Endothelial cell of umbilical vein (primary cell): ENCODE results near the gene ENPEP. TPM values are rescaled to one million over a fixed set of nuclear protein-coding genes. Genes with fewer than 3 reads are reported as not detected.

Source experiments
- BruUV-seq: library from RNA; stranded (reverse); fragments of 400-500 nt; replicated peaks from 2 replicates; lab custom pipeline; 2021; lab: Mats Ljungman, UMichigan
- CTCF ChIA-PET: fragments of 300-600, 350-600 bp; sonication (Branson Sonifier 250); formaldehyde crosslinking; loops from one replicate; lab custom pipeline; 2021; ENCODE audit warnings: antibody characterized with exemption, inconsistent platforms; lab: Charles Lee
- POLR2A ChIA-PET: fragments of 300-600, 350-600 bp; sonication (Branson Sonifier 250); formaldehyde crosslinking; loops from one replicate; lab custom pipeline; 2021; ENCODE audit warnings: antibody characterized with exemption, inconsistent platforms; lab: Charles Lee
- DNase-seq: peaks from one replicate; pipeline ENCODE4 v3.0.0-alpha.2; 2011; ENCODE audit warnings: low read depth, low spot score
- FAIRE-seq: peaks from 2 replicates; lab custom pipeline; 2011; peaks lifted over from hg19 to GRCh38; lab: Jason Lieb, UNC
- H2AFZ ChIP-seq: 2 replicates; pipeline ENCODE4 v1.6.0; 2012; ENCODE audit warnings: low read depth, low read length, control low read depth, inconsistent platforms
- H3K27ac ChIP-seq: 2 replicates; pipeline ENCODE4 v1.5.1; 2011; ENCODE audit warnings: low read depth, mild to moderate bottlenecking, control low read depth, low read length, moderate library complexity; ENCODE audit not compliant: insufficient read depth
- H3K27me3 ChIP-seq, 2 experiments: 2 replicates each; pipeline versions ENCODE4 v1.6.0 to v1.6.1; 2011; ENCODE audit warnings: low read length in 2 of 2, mixed read lengths in 1 of 2; ENCODE audit not compliant: control insufficient read depth in 2 of 2, insufficient read depth in 2 of 2
- H3K36me3 ChIP-seq, 2 experiments: 2 replicates in 1 of 2; 3 replicates in 1 of 2; pipeline ENCODE4 v1.5.1; 2011; ENCODE audit warnings: low read length in 2 of 2, mild to moderate bottlenecking in 1 of 2, moderate library complexity in 1 of 2; ENCODE audit not compliant: control insufficient read depth in 2 of 2, insufficient read depth in 2 of 2; ENCODE audit errors: extremely low read depth in 1 of 2
- H3K4me1 ChIP-seq: 3 replicates; pipeline ENCODE4 v1.5.1; 2011; ENCODE audit warnings: mild to moderate bottlenecking, low read length; ENCODE audit not compliant: control insufficient read depth, insufficient read depth; ENCODE audit errors: extremely low read depth
- H3K4me2 ChIP-seq: 2 replicates; pipeline ENCODE4 v1.6.1; 2011; ENCODE audit warnings: low read length, control low read depth, mixed read lengths; ENCODE audit not compliant: insufficient read depth
- H3K4me3 ChIP-seq, 3 experiments: fragments of 200-600 bp in 1 of 3; sonication (generic), shearing (Covaris generic) in 1 of 3; replicated peaks in 1 of 3; 2 replicates each; pipeline ENCODE4 v1.5.1; 2011 to 2016; ENCODE audit warnings: control low read depth in 3 of 3, low read length in 3 of 3, mild to moderate bottlenecking in 2 of 3, inconsistent platforms in 1 of 3, low read depth in 1 of 3, moderate library complexity in 1 of 3; ENCODE audit not compliant: insufficient read depth in 1 of 3
- H3K79me2 ChIP-seq: 2 replicates; pipeline ENCODE4 v1.6.0; 2012; ENCODE audit warnings: low read length, inconsistent platforms; ENCODE audit not compliant: control insufficient read depth, insufficient read depth
- H3K9ac ChIP-seq: replicated peaks from 2 replicates; pipeline ENCODE3; 2011; ENCODE audit warnings: low read length, control low read depth; ENCODE audit not compliant: insufficient read depth; ENCODE audit errors: extremely low read depth
- H3K9me1 ChIP-seq: replicated peaks from 3 replicates; pipeline ENCODE4 v1.6.0; 2011; ENCODE audit warnings: mild to moderate bottlenecking, low read length; ENCODE audit not compliant: control insufficient read depth, insufficient read depth; ENCODE audit errors: extremely low read depth
- H3K9me3 ChIP-seq: replicated peaks from 2 replicates; pipeline ENCODE4 v1.5.1; 2012; ENCODE audit warnings: low read length, inconsistent platforms; ENCODE audit not compliant: control insufficient read depth, insufficient read depth
- H4K20me1 ChIP-seq: replicated peaks from 2 replicates; pipeline ENCODE3; 2011; ENCODE audit warnings: mild to moderate bottlenecking, low read length; ENCODE audit not compliant: control insufficient read depth, insufficient read depth; ENCODE audit errors: extremely low read depth
- EZH2 ChIP-seq: IDR thresholded peaks from 2 replicates; pipeline ENCODE4 v1.6.1; 2012; ENCODE audit warnings: borderline replicate concordance, low read depth, mild to moderate bottlenecking, moderate library complexity, low read length, inconsistent platforms; ENCODE audit not compliant: severe bottlenecking
- FOS ChIP-seq: IDR thresholded peaks from 2 replicates; pipeline ENCODE4 v1.6.1; 2011; ENCODE audit warnings: mild to moderate bottlenecking, low read length, moderate library complexity, borderline replicate concordance; ENCODE audit not compliant: insufficient read depth
- GATA2 ChIP-seq: IDR thresholded peaks from 2 replicates; pipeline ENCODE4 v1.7.0; 2011; ENCODE audit warnings: low read depth, mild to moderate bottlenecking, moderate library complexity, mixed read lengths, low read length; ENCODE audit not compliant: insufficient read length, insufficient read depth
- JUN ChIP-seq: IDR thresholded peaks from 2 replicates; pipeline ENCODE4 v1.6.1; 2011; ENCODE audit warnings: borderline replicate concordance, low read depth; ENCODE audit not compliant: insufficient read length, insufficient read depth
- MYC ChIP-seq: IDR thresholded peaks from one replicate; pipeline ENCODE4 v1.6.1; 2011; ENCODE audit warnings: mild to moderate bottlenecking, low read depth, low read length
- POLR2A ChIP-seq: IDR thresholded peaks from 2 replicates; pipeline ENCODE4 v1.6.1; 2012; ENCODE audit warnings: low read depth, mild to moderate bottlenecking, control low read depth, low read length
- POLR2AphosphoS5 ChIP-seq: IDR thresholded peaks from 2 replicates; pipeline ENCODE4 v1.6.1; 2012; ENCODE audit warnings: low read depth, mild to moderate bottlenecking, control low read depth, low read length, moderate library complexity; ENCODE audit not compliant: insufficient read depth
- dilution Hi-C: fragments of 300-500 bp; cut with MboI; formaldehyde crosslinking; loops from one replicate; pipeline ENCODE4 v1.15.0; 2019; ENCODE audit warnings: low sequenced_read_pairs; ENCODE audit not compliant: extremely low pct_ligation_motif_present
- intact Hi-C: fragments of 100-400 bp; cut with micrococcal nuclease; formaldehyde crosslinking; loops from one replicate; pipeline ENCODE4 v1.10.0; 2022
- polyA plus RNA-seq, 4 experiments: library from polyadenylated mRNA; depleted of rRNA in 3 of 4; stranded (reverse) in 3 of 4; unstranded in 1 of 4; fragments of >200 nt; gene quantifications; 2 replicates each; pipeline versions ENCODE4 v1.2.1 to v1.2.3, GENCODE V29; 2011 to 2012; ENCODE audit warnings: missing spikeins in 1 of 4
- total RNA-seq: library from RNA; stranded (reverse); gene quantifications from 2 replicates; pipeline ENCODE4 v1.2.3, GENCODE V29; 2021
- TF ChIP-seq, protein P1 (sequence below): IDR thresholded peaks from 2 replicates; pipeline ENCODE4 v1.6.1; 2011; ENCODE audit not compliant: insufficient read depth, insufficient read length
- TF ChIP-seq, protein P2 (sequence below), 2 donors: IDR thresholded peaks; 1 replicate in 1 of 2; 2 replicates in 1 of 2; pipeline ENCODE4 v1.5.1; 2011; ENCODE audit warnings: low read length in 2 of 2, mild to moderate bottlenecking in 2 of 2, moderate library complexity in 2 of 2, control low read depth in 1 of 2, inconsistent platforms in 1 of 2, low read depth in 1 of 2; ENCODE audit not compliant: insufficient read depth in 1 of 2; ENCODE audit errors: extremely low read depth in 1 of 2

ENPEP gene
- total and polyA plus RNA-seq, 2 donors (not counting 3 experiments of a cell fraction or from before 2014, with no cell fraction given) = not detected

DNA sequence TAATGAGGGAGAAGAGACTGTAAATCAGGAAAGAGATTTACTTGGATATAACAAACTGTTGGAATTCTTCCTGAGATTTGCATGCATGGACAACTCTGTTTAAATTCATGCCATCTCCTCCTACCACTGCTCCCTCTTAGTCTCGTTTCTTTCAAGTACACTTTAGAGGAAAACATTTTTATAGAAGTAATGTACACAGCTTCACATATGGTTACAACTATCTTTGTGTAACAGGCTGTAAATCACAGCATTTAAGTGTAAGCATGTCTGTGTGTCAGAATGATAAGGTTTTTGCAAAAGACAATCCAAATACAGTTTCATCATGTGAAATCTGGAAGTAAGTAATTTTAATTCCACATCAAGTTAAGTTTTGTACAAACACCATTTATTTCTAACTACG, 21.5 kb upstream of the ENPEP start:
- CTCF ChIA-PET = no interaction called here
- Histone ChIP-seq H3K4me2 (no peak overlapping the region), H4K20me1 (no peaks in the 10 kb centered on the region), H3K27me3 (peaks cover 0 to 13% of the 10 kb centered on the region in 2 experiments), H2AFZ (no peak overlapping the region), H3K4me3 (no peak overlapping the region), H3K9ac (no peak overlapping the region), H3K4me1 (no peaks in the 10 kb centered on the region), H3K79me2 (no peaks in the 10 kb centered on the region), H3K36me3 (no peaks in the 10 kb centered on the region), H3K27ac (no peak overlapping the region), H3K9me3 (no peaks in the 10 kb centered on the region), H3K9me1 (no peaks in the 10 kb centered on the region)
- DNase-seq (no peak), FAIRE-seq (no peak)
- POLR2A ChIA-PET = no interaction called here
- BruUV-seq = no TSS peak
- intact Hi-C loops = no loop called here
- no peak for TF ChIP-seq MYC
- TF ChIP-seq EZH2 = no peak
- no peak for TF ChIP-seq POLR2A
- TF ChIP-seq JUN = no peak
- no peak for TF ChIP-seq FOS
- TF ChIP-seq POLR2AphosphoS5 = no peak
- TF ChIP-seq, protein P1, sequence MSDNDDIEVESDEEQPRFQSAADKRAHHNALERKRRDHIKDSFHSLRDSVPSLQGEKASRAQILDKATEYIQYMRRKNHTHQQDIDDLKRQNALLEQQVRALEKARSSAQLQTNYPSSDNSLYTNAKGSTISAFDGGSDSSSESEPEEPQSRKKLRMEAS = no peak
- TF ChIP-seq GATA2 = no peak
- TF ChIP-seq, protein P2, sequence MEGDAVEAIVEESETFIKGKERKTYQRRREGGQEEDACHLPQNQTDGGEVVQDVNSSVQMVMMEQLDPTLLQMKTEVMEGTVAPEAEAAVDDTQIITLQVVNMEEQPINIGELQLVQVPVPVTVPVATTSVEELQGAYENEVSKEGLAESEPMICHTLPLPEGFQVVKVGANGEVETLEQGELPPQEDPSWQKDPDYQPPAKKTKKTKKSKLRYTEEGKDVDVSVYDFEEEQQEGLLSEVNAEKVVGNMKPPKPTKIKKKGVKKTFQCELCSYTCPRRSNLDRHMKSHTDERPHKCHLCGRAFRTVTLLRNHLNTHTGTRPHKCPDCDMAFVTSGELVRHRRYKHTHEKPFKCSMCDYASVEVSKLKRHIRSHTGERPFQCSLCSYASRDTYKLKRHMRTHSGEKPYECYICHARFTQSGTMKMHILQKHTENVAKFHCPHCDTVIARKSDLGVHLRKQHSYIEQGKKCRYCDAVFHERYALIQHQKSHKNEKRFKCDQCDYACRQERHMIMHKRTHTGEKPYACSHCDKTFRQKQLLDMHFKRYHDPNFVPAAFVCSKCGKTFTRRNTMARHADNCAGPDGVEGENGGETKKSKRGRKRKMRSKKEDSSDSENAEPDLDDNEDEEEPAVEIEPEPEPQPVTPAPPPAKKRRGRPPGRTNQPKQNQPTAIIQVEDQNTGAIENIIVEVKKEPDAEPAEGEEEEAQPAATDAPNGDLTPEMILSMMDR (IDR thresholded peaks at IDR 0.05; ENCODE audit: extremely low read depth in 1 of 2, insufficient read depth in 1 of 2, low read depth in 1 of 2, low read length in 2 of 2) = no peak
- dilution Hi-C loops = no loop called here
